Fibroblast of peridontal ligament (primary cell): ENCODE data around the gene C12orf43.

Experiments used
- DNase-seq: peaks from one replicate; pipeline ENCODE4 v3.0.0-alpha.2; 2010; ENCODE audit errors: extremely low read depth

The C12orf43 gene

GRCh38 chr12:120999191-121000120 lies 16.8 kb downstream of the C12orf43 start:
- DNase-seq = peak; percentile 63

- DNase-seq = no peak
Observed at GRCh38 chr12:120998435-120998834, 17.9 kb downstream of the C12orf43 start.

GRCh38 chr12:120997448-120997847 lies 18.8 kb downstream of the C12orf43 start:
- DNase-seq = no peak

GRCh38 chr12:120996133-120996746 lies 20.0 kb downstream of the C12orf43 start:
- no peak for DNase-seq

DNA sequence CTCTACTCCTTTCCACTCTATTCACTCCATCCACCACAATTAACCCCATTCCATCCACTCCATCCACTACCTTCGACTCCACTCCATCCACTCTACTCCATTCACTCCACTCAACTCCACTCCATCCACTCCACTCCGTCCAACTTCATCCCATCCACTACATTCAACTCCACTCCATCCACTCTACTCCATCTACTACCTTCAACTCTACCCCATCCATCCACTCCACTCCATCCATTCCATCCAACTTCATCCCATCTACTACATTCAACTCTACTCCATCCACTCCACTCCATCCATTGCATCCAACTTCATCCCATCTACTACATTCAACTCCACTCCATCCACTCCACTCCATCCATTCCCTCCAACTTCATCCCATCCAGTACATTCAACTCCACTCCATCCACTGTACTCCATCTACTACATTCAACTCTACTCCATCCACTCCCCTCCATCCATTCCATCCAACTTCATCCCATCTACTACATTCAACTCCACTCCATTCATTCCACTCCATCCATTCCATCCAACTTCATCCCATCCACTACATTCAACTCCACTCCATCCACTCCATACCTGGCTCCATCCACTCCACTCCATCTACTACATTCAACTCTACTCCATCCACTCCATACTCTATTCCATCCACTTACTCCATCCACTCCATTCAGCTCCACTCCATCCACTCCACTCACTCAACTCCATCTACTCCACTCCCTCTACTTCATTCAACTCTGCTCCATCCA lies 21.5 kb downstream of the C12orf43 start:
- DNase-seq = no peak

DNA sequence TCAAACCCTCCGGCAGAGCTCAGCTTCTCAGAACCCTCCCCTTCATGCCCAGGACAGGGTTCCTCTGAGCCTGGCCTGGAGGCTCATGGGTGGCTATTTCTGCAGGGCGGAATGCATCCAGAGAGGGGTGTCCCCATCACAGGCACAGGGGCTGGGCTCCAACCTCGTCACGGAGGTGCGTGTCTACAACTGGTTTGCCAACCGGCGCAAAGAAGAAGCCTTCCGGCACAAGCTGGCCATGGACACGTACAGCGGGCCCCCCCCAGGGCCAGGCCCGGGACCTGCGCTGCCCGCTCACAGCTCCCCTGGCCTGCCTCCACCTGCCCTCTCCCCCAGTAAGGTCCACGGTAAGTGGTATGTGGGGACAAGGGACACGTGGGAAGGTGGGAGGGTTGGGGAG lies 22.2 kb downstream of the C12orf43 start:
- DNase-seq = no peak

DNA sequence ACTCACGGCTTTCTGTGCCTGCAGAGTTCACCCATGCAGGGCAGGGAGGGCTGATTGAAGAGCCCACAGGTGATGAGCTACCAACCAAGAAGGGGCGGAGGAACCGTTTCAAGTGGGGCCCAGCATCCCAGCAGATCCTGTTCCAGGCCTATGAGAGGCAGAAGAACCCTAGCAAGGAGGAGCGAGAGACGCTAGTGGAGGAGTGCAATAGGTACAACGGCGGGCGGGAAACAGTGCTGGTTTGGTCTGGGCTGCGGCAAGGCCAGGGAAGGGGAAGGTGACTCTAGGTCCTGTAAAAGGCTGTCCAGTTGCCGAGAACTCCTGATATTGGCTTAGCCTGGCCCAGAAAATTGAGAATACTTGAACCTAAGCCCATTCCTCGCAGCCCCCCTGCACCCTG lies 22.8 kb downstream of the C12orf43 start:
- no peak for DNase-seq

DNA sequence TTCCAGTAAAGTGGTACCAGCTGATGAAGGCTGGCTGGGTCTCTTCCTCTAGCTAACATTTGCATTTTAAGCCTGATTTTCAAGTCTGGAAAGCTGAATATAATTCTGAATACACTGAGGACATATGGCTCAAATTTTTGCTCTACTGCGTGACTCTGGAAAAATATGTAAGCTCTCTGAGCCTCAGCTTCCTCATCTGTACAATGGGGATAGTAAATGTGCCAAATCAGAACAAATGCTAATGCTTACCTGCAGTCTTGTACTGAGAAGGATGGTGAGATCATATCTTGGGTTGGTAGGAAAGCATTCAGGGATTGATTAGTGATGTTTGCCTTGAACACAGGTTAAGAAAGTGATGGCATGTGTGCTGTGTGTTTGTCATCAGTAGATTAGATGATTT lies 23.3 kb downstream of the C12orf43 start:
- no peak for DNase-seq

DNA sequence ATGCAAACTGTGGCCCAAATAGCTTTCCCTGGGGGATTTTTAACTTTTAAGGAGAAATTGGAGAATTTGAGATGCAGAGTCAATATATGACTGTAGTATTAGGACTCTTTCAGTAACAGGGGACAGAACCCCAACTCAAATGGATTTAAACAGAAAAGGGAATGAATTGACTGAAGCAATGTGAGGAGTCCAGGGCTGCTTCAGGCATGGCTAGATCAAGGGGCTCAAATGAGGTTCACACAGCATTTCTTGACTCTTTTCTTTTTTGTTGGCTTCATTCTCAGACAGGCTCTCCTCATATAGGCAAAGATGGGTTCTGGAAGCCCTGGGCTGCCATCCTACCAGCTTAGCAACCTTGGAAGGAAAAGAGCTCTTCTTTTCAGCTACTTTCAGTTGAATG lies 24.3 kb downstream of the C12orf43 start:
- no peak for DNase-seq

- no peak for DNase-seq
Observed at GRCh38 chr12:120990487-120991055, 25.7 kb downstream of the C12orf43 start.

GRCh38 chr12:120989687-120990086 lies 26.6 kb downstream of the C12orf43 start:
- no peak for DNase-seq

DNA sequence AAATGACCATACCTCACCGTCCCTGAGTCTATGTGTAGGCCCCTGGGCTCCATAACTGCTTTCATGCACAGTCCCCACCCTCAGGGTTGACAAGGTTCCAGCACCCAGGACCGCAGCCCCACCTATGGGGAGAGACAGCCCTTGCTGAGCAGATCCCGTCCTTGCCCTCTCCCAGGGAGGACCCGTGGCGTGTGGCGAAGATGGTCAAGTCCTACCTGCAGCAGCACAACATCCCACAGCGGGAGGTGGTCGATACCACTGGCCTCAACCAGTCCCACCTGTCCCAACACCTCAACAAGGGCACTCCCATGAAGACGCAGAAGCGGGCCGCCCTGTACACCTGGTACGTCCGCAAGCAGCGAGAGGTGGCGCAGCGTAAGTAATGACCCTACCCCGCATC lies 27.6 kb downstream of the C12orf43 start:
- DNase-seq = no peak

- DNase-seq = no peak
Observed at GRCh38 chr12:120988234-120988633, 28.1 kb downstream of the C12orf43 start.

DNA sequence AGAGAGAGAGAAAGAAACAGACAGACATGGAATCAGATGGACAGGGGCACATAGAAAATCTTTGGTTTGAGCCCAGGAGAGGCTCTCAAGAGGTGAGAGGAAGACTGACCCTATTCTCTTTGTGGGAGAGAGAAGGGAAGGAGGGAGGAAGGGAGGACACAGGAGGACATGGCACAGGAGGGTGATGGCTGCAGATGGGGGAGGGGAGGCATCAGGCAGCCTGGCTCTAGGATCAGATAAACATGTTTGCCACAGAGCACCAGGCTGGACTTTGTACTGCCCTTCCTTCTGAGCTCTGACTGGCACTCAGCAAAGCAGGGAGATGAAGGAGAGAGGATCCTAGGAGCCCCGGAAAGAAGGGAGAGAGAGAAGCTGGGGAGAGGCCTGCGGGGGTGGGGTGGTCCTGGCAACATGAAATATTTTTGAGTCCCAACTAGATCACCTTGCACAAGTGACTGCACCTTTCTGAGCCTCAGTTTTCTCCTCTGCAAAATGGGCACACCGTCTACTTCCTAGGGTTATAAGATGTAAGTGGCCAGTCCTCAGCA lies 31.9 kb downstream of the C12orf43 start:
- DNase-seq = no peak

GRCh38 chr12:120983759-120984158 lies 32.5 kb downstream of the C12orf43 start:
- DNase-seq = no peak

DNA sequence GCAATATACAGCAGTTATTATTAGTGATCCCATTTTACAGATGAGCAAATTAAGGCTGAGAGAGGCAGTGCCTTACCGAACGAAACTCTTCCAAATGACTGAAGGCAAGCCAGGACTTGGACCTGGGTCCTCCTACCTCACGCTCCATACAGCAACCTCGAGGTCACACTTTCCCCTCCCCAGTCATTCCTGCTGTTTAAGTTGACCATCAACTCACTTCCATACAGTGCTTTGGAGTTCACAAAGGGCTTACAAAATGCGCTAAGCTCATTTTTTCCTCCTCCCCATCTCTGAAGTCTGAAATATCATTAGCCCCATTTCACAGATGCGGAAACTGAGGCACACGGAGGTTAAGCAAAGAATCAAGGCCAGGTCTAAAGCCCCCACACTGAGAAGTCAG lies 33.6 kb downstream of the C12orf43 start:
- DNase-seq = no peak

GRCh38 chr12:120981407-120981941 lies 34.8 kb downstream of the C12orf43 start:
- DNase-seq = no peak

DNA sequence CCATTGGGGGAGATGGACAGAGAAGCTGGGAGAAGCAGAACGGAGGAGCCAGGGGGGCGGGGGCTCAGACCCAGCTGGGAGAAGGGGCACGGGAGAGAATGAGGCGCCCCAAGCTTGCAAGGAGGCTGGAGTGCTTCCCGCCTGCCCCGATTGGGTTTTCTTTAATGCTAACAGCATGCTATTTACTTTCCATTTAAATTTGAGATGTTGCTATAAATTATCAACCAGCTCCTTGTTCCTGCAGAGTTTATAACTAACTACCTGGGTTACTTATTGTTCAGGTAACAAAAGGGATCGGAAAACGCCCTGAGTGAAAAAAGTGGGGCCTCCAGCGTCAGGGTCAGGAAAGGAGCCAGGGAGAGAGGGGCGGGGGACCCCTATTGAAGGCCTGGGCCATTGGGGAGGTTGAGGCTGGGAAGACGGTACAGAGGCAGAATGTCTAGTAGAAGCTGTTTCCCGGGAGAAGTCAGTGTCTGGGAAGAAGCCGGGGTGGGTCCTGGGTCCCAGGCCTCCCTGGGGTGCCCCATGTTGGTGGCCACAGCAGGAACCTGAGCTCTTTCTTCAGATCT lies 35.4 kb downstream of the C12orf43 start:
- DNase-seq = no peak

GRCh38 chr12:120979862-120980696 lies 36.2 kb downstream of the C12orf43 start:
- no peak for DNase-seq

DNA sequence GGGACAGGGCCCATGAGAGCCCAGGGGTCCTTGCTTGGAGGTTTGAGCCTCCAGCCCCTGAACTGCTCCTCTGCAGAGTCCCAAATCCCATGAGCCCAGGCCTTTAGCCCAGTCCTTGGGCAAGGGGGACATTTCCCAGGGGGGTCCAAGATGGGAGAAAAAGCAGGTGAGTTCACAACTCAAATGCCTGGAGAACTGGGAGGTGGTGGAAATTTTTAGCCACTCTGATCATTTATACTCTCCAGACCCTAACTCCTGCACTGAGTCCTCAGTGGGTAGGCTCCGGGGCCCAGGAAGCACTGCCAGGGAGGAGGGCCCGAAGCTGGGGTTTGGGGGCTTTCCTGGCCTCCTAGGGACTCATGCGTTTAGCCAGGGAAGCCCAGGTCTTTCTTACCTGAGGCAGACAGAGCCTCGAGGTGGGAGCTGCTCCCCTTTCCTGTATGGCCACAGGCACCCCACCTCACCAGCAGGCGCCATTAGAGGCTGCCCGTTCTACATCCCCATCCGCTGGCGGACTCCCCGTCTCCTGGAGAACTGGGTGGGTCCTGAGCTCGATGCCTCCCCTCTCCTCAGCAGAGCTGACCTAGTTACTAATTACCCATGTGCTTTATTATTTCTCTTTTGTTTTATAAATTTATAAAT lies 36.9 kb downstream of the C12orf43 start:
- DNase-seq = no peak
